ENCODE results near the gene DMRTA2. TPM values are rescaled to one million over a fixed set of nuclear protein-coding genes. Genes with fewer than 3 reads are reported as not detected.

Gene DMRTA2
- polyA plus RNA-seq (2013): not detected

DNA sequence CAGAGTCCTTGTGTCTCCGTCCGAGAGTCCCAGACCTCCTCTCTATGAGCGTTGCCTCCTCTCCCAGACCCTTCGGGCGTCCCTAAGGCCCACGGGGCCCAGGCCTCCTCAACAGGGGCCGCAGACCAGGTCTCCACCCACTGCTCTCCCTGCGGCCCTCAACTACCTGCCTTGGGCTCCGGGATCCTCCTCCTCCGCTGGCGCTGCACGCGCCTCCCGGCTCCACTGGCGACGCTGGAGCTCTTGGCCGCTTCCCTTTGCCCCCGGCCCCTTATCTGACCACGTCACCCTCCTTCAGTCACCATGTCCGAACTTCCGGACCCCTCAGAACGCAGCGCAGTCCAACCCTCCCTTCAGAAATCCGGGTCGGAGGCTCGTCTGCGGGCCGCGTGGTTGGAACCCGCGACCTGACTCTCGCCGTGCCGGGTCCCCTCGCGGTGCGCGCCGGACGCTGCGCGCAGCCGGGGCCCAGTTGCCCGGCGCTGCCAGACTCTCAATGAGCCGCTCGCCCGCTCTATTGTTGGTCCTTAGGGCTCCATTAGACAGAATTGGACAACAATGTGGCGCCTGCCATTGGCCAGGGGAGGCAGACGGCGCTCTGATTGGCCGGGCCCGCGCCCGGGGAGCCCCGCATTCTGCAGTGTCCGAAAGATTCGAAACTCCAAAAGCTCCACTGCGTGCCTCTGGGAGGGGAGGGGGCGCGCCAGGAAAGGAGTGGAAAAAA is at the start of gene DMRTA2:
Gene DMRTA2 (minus strand): TSS at position 498 of the 724 bp plus-strand sequence. CDS start 1,907 bp downstream, outside the sequence.
- no peaks in the 10 kb centered on the region for H3K36me3 ChIP-seq (ENCODE audit: control insufficient read depth in 4 of 4, insufficient read depth in 4 of 4, low read length in 3 of 4)
- ChIA-PET CTCF (no interaction called here), POLR2A (no interaction called here)
- H3K4me3 ChIP-seq (ENCODE audit: control insufficient read depth in 1 of 7, extremely low read depth in 1 of 7, insufficient read depth in 4 of 7, low read depth in 2 of 7, low read length in 6 of 7): peak within 1 kb of the TSS in 6 of 7 experiments; percentile 34 to 77 (median 48)
- H3K27me3 ChIP-seq (replicated peaks in 2 of 5; ENCODE audit: control insufficient read depth in 4 of 5, insufficient read depth in 5 of 5, low read length in 4 of 5): peaks cover 20 to 100% (median 71%) of the 10 kb centered on the region in 5 experiments
- H3K27ac ChIP-seq (ENCODE audit: insufficient read depth in 1 of 2, low read depth in 1 of 2, low read length in 2 of 2, poor library complexity in 1 of 2, severe bottlenecking in 2 of 2): no peak within 1 kb of the TSS
- DNase-seq: peak in 1 of 3 donors; percentile 12
- H3K4me1 ChIP-seq (ENCODE audit: control extremely low read depth in 1 of 4, control insufficient read depth in 4 of 4, insufficient read depth in 4 of 4, low read length in 3 of 4): peaks cover 2 to 56% (median 48%) of the 10 kb centered on the region in 4 experiments
- 4% methylated on average over 51 of the region's 61 CpGs for WGBS (ENCODE audit: insufficient coverage)
- peaks cover 0 to 4% (median 0%) of the 10 kb centered on the region in 5 experiments for H3K9me3 ChIP-seq (ENCODE audit: control extremely low read depth in 1 of 5, control insufficient read depth in 4 of 5, insufficient read depth in 2 of 5, low read depth in 1 of 5, low read length in 4 of 5)

DNA sequence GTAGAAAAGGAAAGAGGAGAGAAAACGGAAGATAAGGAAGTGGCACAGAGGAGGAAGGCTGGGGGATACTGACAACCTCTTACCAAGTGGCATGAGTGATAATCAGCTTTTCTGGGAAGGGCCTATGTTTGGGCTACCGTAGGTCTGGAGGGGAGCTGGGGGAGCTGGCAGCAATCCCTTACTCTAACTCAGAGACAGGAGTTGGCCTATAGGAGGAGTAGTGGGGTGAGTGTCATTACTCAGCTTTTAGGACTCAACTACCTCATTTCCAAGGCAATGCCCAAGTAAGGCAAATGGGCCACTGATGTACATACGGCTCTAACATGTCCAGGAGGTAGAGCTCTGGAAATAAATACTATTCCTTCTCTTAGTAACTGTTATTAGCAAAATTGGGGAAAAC is 48.7 kb upstream of the DMRTA2 start:
- no peak overlapping the region for H3K4me3 ChIP-seq (ENCODE audit: control insufficient read depth in 1 of 7, extremely low read depth in 1 of 7, insufficient read depth in 4 of 7, low read depth in 2 of 7, low read length in 6 of 7)
- H3K4me1 ChIP-seq (ENCODE audit: control extremely low read depth in 1 of 4, control insufficient read depth in 4 of 4, insufficient read depth in 4 of 4, low read length in 3 of 4): no peaks in the 10 kb centered on the region
- no peak for DNase-seq
- no peak overlapping the region for H3K27ac ChIP-seq (ENCODE audit: insufficient read depth in 1 of 2, low read depth in 1 of 2, low read length in 2 of 2, poor library complexity in 1 of 2, severe bottlenecking in 2 of 2)
- POLR2A ChIA-PET: no interaction called here
- WGBS (ENCODE audit: insufficient coverage): 63% methylated on average over 1 of the region's 3 CpGs
- H3K36me3 ChIP-seq (ENCODE audit: control insufficient read depth in 4 of 4, insufficient read depth in 4 of 4, low read length in 3 of 4): peaks cover 8 to 32% (median 14%) of the 10 kb centered on the region in 4 experiments
- CTCF ChIA-PET: interaction anchor here (1.3 kb wide), 1 partner anchor 17 kb away, joined by 3 read pairs; no protein-coding TSS in a partner anchor
- H3K9me3 ChIP-seq (ENCODE audit: control extremely low read depth in 1 of 5, control insufficient read depth in 4 of 5, insufficient read depth in 2 of 5, low read depth in 1 of 5, low read length in 4 of 5): no peaks in the 10 kb centered on the region
- H3K27me3 ChIP-seq (replicated peaks in 2 of 5; ENCODE audit: control insufficient read depth in 4 of 5, insufficient read depth in 5 of 5, low read length in 4 of 5): no peaks in the 10 kb centered on the region

DNA sequence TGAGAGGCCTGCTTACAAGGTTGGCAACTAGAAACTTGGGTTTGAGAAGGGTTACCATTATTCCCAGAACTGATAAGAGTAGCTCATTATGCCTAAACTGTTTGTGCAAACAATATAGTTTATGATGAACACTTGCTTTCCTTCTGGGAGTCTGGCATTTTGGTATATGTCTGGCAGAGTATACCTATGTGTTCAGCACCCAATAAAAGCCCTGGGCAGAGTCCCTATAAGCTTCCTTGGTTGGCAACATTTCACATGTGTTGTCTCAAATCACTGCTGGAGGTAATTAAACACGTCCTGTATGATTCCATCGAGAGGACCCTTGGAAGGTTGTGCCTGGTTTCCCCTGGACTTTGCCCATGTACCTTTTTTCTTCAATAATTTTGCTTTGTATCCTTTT is 39.7 kb upstream of the DMRTA2 start:
- ChIA-PET POLR2A (no interaction called here), CTCF (no interaction called here)
- H3K36me3 ChIP-seq (ENCODE audit: control insufficient read depth in 4 of 4, insufficient read depth in 4 of 4, low read length in 3 of 4): peaks cover 3 to 7% (median 5%) of the 10 kb centered on the region in 4 experiments
- 100% methylated on average over 2 of the region's 2 CpGs for whole genome bisulfite sequencing (ENCODE audit: insufficient coverage)
- DNase-seq: no peak
- H3K27me3 ChIP-seq (replicated peaks in 2 of 5; ENCODE audit: control insufficient read depth in 4 of 5, insufficient read depth in 5 of 5, low read length in 4 of 5): no peaks in the 10 kb centered on the region
- H3K4me1 ChIP-seq (ENCODE audit: control extremely low read depth in 1 of 4, control insufficient read depth in 4 of 4, insufficient read depth in 4 of 4, low read length in 3 of 4): peaks cover 6 to 15% (median 8%) of the 10 kb centered on the region in 4 experiments
- no peaks in the 10 kb centered on the region for H3K9me3 ChIP-seq (ENCODE audit: control extremely low read depth in 1 of 5, control insufficient read depth in 4 of 5, insufficient read depth in 2 of 5, low read depth in 1 of 5, low read length in 4 of 5)
- H3K4me3 ChIP-seq (ENCODE audit: control insufficient read depth in 1 of 7, extremely low read depth in 1 of 7, insufficient read depth in 4 of 7, low read depth in 2 of 7, low read length in 6 of 7): no peak overlapping the region
- H3K27ac ChIP-seq (ENCODE audit: insufficient read depth in 1 of 2, low read depth in 1 of 2, low read length in 2 of 2, poor library complexity in 1 of 2, severe bottlenecking in 2 of 2): no peak overlapping the region

DNA sequence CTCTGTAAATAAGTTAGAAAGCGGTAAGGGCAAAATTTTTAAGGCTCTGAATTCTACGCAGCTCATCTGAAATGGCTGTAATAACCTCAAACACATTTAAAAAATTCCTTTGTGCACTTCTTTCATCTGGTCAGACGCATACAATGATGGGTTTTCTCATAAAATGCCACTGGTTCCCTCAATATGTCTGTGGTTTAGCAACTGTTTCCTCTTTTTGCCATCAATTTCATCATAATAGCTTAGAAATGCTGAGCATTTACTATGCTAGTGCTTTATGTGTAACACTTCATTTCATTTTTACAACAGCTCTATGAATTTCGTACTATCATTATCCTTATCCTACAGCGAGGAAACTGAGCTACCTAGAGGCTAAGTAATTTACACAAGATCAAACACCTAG is 35.3 kb upstream of the DMRTA2 start:
- ChIA-PET POLR2A (no interaction called here), CTCF (interaction anchor here (0.9 to 1.0 kb wide), 2 partner anchors 16 to 21 kb away, joined by 3 read pairs; no protein-coding TSS in a partner anchor)
- peak; percentile 5 to 70 (median 59) for DNase-seq
- Histone ChIP-seq H3K4me3 (ENCODE audit: control insufficient read depth in 1 of 7, extremely low read depth in 1 of 7, insufficient read depth in 4 of 7, low read depth in 2 of 7, low read length in 6 of 7) (no peak overlapping the region), H3K36me3 (ENCODE audit: control insufficient read depth in 4 of 4, insufficient read depth in 4 of 4, low read length in 3 of 4) (peaks cover 0 to 8% (median 5%) of the 10 kb centered on the region in 4 experiments), H3K9me3 (ENCODE audit: control extremely low read depth in 1 of 5, control insufficient read depth in 4 of 5, insufficient read depth in 2 of 5, low read depth in 1 of 5, low read length in 4 of 5) (no peaks in the 10 kb centered on the region), H3K27ac (ENCODE audit: insufficient read depth in 1 of 2, low read depth in 1 of 2, low read length in 2 of 2, poor library complexity in 1 of 2, severe bottlenecking in 2 of 2) (no peak overlapping the region), H3K4me1 (ENCODE audit: control extremely low read depth in 1 of 4, control insufficient read depth in 4 of 4, insufficient read depth in 4 of 4, low read length in 3 of 4) (peaks cover 6 to 16% (median 8%) of the 10 kb centered on the region in 4 experiments), H3K27me3 (replicated peaks in 2 of 5; ENCODE audit: control insufficient read depth in 4 of 5, insufficient read depth in 5 of 5, low read length in 4 of 5) (no peaks in the 10 kb centered on the region)
- WGBS (ENCODE audit: insufficient coverage): 61% methylated on average over 3 of the region's 5 CpGs

DNA sequence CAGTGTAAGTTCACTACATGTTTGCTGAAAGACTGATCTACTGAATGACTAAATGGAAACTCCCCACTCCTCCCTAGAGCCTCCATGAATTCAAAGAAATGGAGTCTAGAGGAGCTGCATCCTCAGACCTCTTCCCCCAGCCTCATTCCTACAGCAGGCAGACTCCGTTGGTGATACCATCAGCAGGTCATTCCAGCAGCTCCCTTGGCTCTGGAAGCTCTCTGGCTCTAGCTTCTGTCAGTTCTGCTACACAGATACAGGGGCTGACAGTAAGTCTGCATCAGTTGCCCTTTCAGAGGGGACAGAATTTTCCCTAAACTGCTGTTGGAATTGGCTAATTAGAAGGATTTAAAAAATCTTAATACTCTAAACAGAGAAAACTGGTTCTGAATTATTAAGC is 31.7 kb upstream of the DMRTA2 start:
- H3K27ac ChIP-seq (ENCODE audit: insufficient read depth in 1 of 2, low read depth in 1 of 2, low read length in 2 of 2, poor library complexity in 1 of 2, severe bottlenecking in 2 of 2): no peak overlapping the region
- ChIA-PET POLR2A (no interaction called here), CTCF (interaction anchor here (0.9 kb wide), 1 partner anchor 17 kb away, joined by 3 read pairs; no protein-coding TSS in a partner anchor)
- H3K4me3 ChIP-seq (ENCODE audit: control insufficient read depth in 1 of 7, extremely low read depth in 1 of 7, insufficient read depth in 4 of 7, low read depth in 2 of 7, low read length in 6 of 7): no peak overlapping the region
- H3K36me3 ChIP-seq (ENCODE audit: control insufficient read depth in 4 of 4, insufficient read depth in 4 of 4, low read length in 3 of 4): peaks cover 0 to 8% (median 2%) of the 10 kb centered on the region in 4 experiments
- DNase-seq: no peak
- H3K27me3 ChIP-seq (replicated peaks in 2 of 5; ENCODE audit: control insufficient read depth in 4 of 5, insufficient read depth in 5 of 5, low read length in 4 of 5): no peaks in the 10 kb centered on the region
- 100% methylated on average over 1 of the region's 1 CpG for WGBS (ENCODE audit: insufficient coverage)
- no peaks in the 10 kb centered on the region for H3K9me3 ChIP-seq (ENCODE audit: control extremely low read depth in 1 of 5, control insufficient read depth in 4 of 5, insufficient read depth in 2 of 5, low read depth in 1 of 5, low read length in 4 of 5)
- peaks cover 6 to 16% (median 8%) of the 10 kb centered on the region in 4 experiments for H3K4me1 ChIP-seq (ENCODE audit: control extremely low read depth in 1 of 4, control insufficient read depth in 4 of 4, insufficient read depth in 4 of 4, low read length in 3 of 4)

DNA sequence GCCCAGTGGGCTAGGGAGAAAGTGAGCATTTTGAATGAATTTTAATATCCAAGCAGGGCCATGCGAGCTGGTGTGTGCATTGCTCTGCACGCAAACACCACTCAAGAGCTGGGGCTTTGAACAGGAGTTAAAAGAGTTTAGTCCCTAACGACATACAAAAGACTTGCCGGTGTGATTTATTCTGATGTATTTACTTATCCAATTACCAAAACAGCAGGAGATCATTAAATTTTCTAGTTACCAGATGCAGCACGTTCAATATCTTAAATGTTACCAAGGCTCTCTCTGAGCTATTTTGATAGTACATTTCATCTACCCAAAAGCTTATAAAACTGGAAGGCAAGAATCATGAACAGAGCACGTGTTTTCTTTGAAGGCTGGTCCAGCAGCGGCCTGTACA is 30.0 kb upstream of the DMRTA2 start:
- Histone ChIP-seq H3K9me3 (ENCODE audit: control extremely low read depth in 1 of 5, control insufficient read depth in 4 of 5, insufficient read depth in 2 of 5, low read depth in 1 of 5, low read length in 4 of 5) (no peaks in the 10 kb centered on the region), H3K4me3 (ENCODE audit: control insufficient read depth in 1 of 7, extremely low read depth in 1 of 7, insufficient read depth in 4 of 7, low read depth in 2 of 7, low read length in 6 of 7) (no peak overlapping the region), H3K4me1 (ENCODE audit: control extremely low read depth in 1 of 4, control insufficient read depth in 4 of 4, insufficient read depth in 4 of 4, low read length in 3 of 4) (peaks cover 0 to 4% (median 2%) of the 10 kb centered on the region in 4 experiments), H3K27ac (ENCODE audit: insufficient read depth in 1 of 2, low read depth in 1 of 2, low read length in 2 of 2, poor library complexity in 1 of 2, severe bottlenecking in 2 of 2) (no peak overlapping the region), H3K27me3 (replicated peaks in 2 of 5; ENCODE audit: control insufficient read depth in 4 of 5, insufficient read depth in 5 of 5, low read length in 4 of 5) (no peaks in the 10 kb centered on the region), H3K36me3 (ENCODE audit: control insufficient read depth in 4 of 4, insufficient read depth in 4 of 4, low read length in 3 of 4) (peaks cover 0 to 8% (median 2%) of the 10 kb centered on the region in 4 experiments)
- 97% methylated on average over 4 of the region's 7 CpGs for WGBS (ENCODE audit: insufficient coverage)
- DNase-seq: no peak
- CTCF ChIA-PET: no interaction called here
- POLR2A ChIA-PET: interaction anchor here (0.6 kb wide), 1 partner anchor 78 kb away, joined by 3 read pairs; no protein-coding TSS in a partner anchor

DNA sequence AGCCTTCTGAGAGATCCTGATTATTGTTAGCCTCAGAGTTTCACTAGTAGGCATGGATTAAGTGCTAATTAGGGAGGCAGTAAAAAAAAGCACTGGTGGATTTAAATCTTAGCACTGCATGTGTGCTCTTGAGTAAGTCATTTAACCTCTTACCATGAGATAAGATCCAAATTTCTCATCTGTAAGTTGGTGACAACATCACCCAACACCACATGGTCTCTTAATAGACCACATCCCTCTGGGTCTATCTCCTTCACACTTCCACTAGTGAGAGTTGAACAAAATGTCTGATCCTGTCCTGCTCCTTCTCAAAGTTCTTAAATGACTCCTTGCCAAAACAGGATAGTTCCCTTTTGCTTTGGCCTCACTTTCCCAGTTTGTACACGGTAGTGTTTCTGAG is 29.5 kb upstream of the DMRTA2 start:
- H3K9me3 ChIP-seq (ENCODE audit: control extremely low read depth in 1 of 5, control insufficient read depth in 4 of 5, insufficient read depth in 2 of 5, low read depth in 1 of 5, low read length in 4 of 5): no peaks in the 10 kb centered on the region
- no peak overlapping the region for H3K27ac ChIP-seq (ENCODE audit: insufficient read depth in 1 of 2, low read depth in 1 of 2, low read length in 2 of 2, poor library complexity in 1 of 2, severe bottlenecking in 2 of 2)
- H3K4me1 ChIP-seq (ENCODE audit: control extremely low read depth in 1 of 4, control insufficient read depth in 4 of 4, insufficient read depth in 4 of 4, low read length in 3 of 4): no peaks in the 10 kb centered on the region
- no peak overlapping the region for H3K4me3 ChIP-seq (ENCODE audit: control insufficient read depth in 1 of 7, extremely low read depth in 1 of 7, insufficient read depth in 4 of 7, low read depth in 2 of 7, low read length in 6 of 7)
- peaks cover 0 to 8% (median 2%) of the 10 kb centered on the region in 4 experiments for H3K36me3 ChIP-seq (ENCODE audit: control insufficient read depth in 4 of 4, insufficient read depth in 4 of 4, low read length in 3 of 4)
- ChIA-PET POLR2A (interaction anchor here (0.5 kb wide), 1 partner anchor 1099 kb away, joined by 4 read pairs; no protein-coding TSS in a partner anchor), CTCF (no interaction called here)
- no peak for DNase-seq
- WGBS (ENCODE audit: insufficient coverage): 100% methylated on average over 1 of the region's 1 CpG
- no peaks in the 10 kb centered on the region for H3K27me3 ChIP-seq (replicated peaks in 2 of 5; ENCODE audit: control insufficient read depth in 4 of 5, insufficient read depth in 5 of 5, low read length in 4 of 5)
